Spleen (tissue), 11 donors: ENCODE measurements around the gene MAEA. TPM values are rescaled to one million over a fixed set of nuclear protein-coding genes. Genes with fewer than 3 reads are reported as not detected.

ENCODE experiments used
- DNase-seq: peaks from one replicate; pipeline ENCODE4 v3.0.0-alpha.2; 2020
- H3K27ac ChIP-seq, 8 donors: fragments of 200-600 bp; sonication (generic) in 7 of 8; 1 replicate in 4 of 8; 2 replicates in 4 of 8; pipeline versions ENCODE4 v1.5.0 to v1.8.0; 2016 to 2021; ENCODE audit warnings: inconsistent platforms in 4 of 8, mild to moderate bottlenecking in 4 of 8, moderate library complexity in 1 of 8
- H3K27me3 ChIP-seq, 7 donors: fragments of 200-600 bp; sonication (generic) in 6 of 7; replicated peaks in 1 of 7; 1 replicate in 4 of 7; 2 replicates in 3 of 7; pipeline versions ENCODE4 v1.5.0 to v1.8.0; 2016 to 2021; ENCODE audit warnings: inconsistent platforms in 3 of 7, mild to moderate bottlenecking in 1 of 7
- H3K36me3 ChIP-seq, 6 donors: fragments of 200-600 bp; sonication (generic) in 5 of 6; 1 replicate in 4 of 6; 2 replicates in 2 of 6; pipeline versions ENCODE4 v1.5.0 to v1.8.0; 2016 to 2021; ENCODE audit warnings: inconsistent platforms in 2 of 6
- H3K4me1 ChIP-seq, 6 donors: fragments of 200-600 bp; sonication (generic) in 5 of 6; 1 replicate in 3 of 6; 2 replicates in 3 of 6; pipeline versions ENCODE4 v1.5.0 to v1.8.0; 2016 to 2021; ENCODE audit warnings: inconsistent platforms in 3 of 6
- H3K4me3 ChIP-seq, 8 donors: fragments of 200-600 bp; sonication (generic) in 7 of 8; 1 replicate in 4 of 8; 2 replicates in 4 of 8; pipeline versions ENCODE4 v1.5.0 to v1.8.0; 2016 to 2021; ENCODE audit warnings: inconsistent platforms in 4 of 8, mild to moderate bottlenecking in 4 of 8, moderate library complexity in 2 of 8
- H3K9me3 ChIP-seq, 8 donors: fragments of 200-600 bp; sonication (generic) in 7 of 8; 1 replicate in 4 of 8; 2 replicates in 4 of 8; pipeline versions ENCODE4 v1.5.0 to v1.8.0; 2016 to 2021; ENCODE audit warnings: inconsistent platforms in 4 of 8
- POLR2A ChIP-seq, 3 donors: fragments of 450-650 bp; IDR thresholded peaks; one replicate each; pipeline ENCODE4 v1.5.1; 2017; ENCODE audit warnings: antibody characterized with exemption in 3 of 3, mild to moderate bottlenecking in 1 of 3
- POLR2AphosphoS5 ChIP-seq, 3 donors: sonication (generic); formaldehyde crosslinking; IDR thresholded peaks; one replicate each; pipeline ENCODE4 v1.5.1; 2017; ENCODE audit warnings: antibody characterized with exemption in 3 of 3
- WGBS, 5 donors: extraction: QIAGEN DNeasy Blood & Tissue Kit in 3 of 5; methylation state at CpG; one replicate each; pipeline versions ENCODE4 v1.1.5 to v1.1.7; 2013 to 2018; 5-methylcytosine and 5-hydroxymethylcytosine counted together
- intact Hi-C: fragments of 100-400 bp; cut with DNase I; formaldehyde crosslinking; loops from one replicate; pipeline ENCODE4 v1.15.0; 2023; ENCODE audit warnings: low total_unique reads
- polyA plus RNA-seq, 3 donors: library from polyadenylated mRNA; stranded (reverse); fragments of 200-250 nt; gene quantifications; one replicate each; pipeline ENCODE4 v1.2.1, GENCODE V29; 2013
- total RNA-seq, 7 donors: library from RNA; depleted of rRNA in 3 of 7; stranded (reverse); fragments of >200 nt in 3 of 7; fragmentation: NEBNext Ultra II Directional in 4 of 7; extraction: Animal tissue kit (Norgen Biotek cat#: 25700) in 4 of 7; gene quantifications; one replicate each; pipeline versions ENCODE4 v1.1.0 to v1.2.1, GENCODE V29; 2016 to 2021
- TF ChIP-seq, protein P1 (sequence below), 11 experiments: fragments of 200-600 bp in 7 of 11; fragments of 450-650 bp in 4 of 11; sonication (generic) in 4 of 11; IDR thresholded peaks in 8 of 11; conservative IDR thresholded peaks in 3 of 11; 1 replicate in 7 of 11; 2 replicates in 4 of 11; pipeline versions ENCODE4 v1.4.0 to v1.8.0; 2016 to 2021; ENCODE audit warnings: antibody characterized with exemption in 11 of 11, inconsistent platforms in 4 of 11, mild to moderate bottlenecking in 1 of 11
- donor health status: healthy with polysubstance abuse.
- donor health status: DM: no; HTN: no; CAD: no; lungs with moderate emphysema.
- donor health status: DM: no; HTN: no; CAD: no.
- donor health status: Bipolar disorder and iron deficiency.
- donor health status: healthy.
- donor health status: DM: no; HTN: no; CAD: no.
- donor health status: DM: yes; HTN: yes; CAD: no.

MAEA gene
- total and polyA plus RNA-seq, 10 donors, result 46.6 to 112 (median 80.1) TPM

DNA sequence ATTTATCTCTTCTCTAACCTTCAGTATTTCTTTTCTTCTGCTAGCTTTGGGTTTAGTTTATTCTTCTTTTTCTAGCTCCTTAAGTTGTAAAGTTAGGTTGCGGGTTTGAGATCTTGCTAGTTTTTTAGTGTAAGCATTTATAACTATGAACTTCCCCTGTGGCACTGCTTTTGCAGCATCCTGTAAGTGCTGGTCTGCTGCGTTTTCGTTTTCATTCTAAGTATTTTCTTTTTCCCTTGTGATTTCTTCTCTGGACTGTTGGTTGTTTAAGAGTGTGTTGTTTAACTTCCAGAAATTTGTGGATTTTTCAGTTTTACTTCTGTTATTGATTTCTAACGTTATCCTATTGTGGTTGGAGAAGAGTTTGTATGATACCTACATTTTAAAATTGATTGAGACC, 29.7 kb upstream of the MAEA start:
- Histone ChIP-seq H3K36me3 (peaks cover 0 to 7% (median 0%) of the 10 kb centered on the region in 6 donors), H3K4me1 (peaks cover 0 to 5% (median 0%) of the 10 kb centered on the region in 6 donors), H3K9me3 (peaks cover 0 to 13% (median 3%) of the 10 kb centered on the region in 8 donors), H3K27ac (peak overlapping the region in 6 of 8 donors; percentile 20 to 73 (median 50)), H3K4me3 (no peak overlapping the region), H3K27me3 (no peaks in the 10 kb centered on the region)
- 61 to 84% (median 76%) methylated on average over 4 of the region's 4 CpGs for WGBS, 5 donors
- TF ChIP-seq, protein P1, sequence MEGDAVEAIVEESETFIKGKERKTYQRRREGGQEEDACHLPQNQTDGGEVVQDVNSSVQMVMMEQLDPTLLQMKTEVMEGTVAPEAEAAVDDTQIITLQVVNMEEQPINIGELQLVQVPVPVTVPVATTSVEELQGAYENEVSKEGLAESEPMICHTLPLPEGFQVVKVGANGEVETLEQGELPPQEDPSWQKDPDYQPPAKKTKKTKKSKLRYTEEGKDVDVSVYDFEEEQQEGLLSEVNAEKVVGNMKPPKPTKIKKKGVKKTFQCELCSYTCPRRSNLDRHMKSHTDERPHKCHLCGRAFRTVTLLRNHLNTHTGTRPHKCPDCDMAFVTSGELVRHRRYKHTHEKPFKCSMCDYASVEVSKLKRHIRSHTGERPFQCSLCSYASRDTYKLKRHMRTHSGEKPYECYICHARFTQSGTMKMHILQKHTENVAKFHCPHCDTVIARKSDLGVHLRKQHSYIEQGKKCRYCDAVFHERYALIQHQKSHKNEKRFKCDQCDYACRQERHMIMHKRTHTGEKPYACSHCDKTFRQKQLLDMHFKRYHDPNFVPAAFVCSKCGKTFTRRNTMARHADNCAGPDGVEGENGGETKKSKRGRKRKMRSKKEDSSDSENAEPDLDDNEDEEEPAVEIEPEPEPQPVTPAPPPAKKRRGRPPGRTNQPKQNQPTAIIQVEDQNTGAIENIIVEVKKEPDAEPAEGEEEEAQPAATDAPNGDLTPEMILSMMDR (IDR thresholded peaks at IDR 0.05 in 8 of 11, conservative IDR thresholded peaks at IDR 0.05 in 3 of 11), result no peak
- no peak for TF ChIP-seq POLR2A (IDR thresholded peaks at IDR 0.05)
- no peak for TF ChIP-seq POLR2AphosphoS5 (IDR thresholded peaks at IDR 0.05)
- intact Hi-C loops, result loop anchor here (10.0 kb wide), 2 partner anchors 95 to 125 kb away; no protein-coding TSS in a partner anchor
- no peak for DNase-seq

DNA sequence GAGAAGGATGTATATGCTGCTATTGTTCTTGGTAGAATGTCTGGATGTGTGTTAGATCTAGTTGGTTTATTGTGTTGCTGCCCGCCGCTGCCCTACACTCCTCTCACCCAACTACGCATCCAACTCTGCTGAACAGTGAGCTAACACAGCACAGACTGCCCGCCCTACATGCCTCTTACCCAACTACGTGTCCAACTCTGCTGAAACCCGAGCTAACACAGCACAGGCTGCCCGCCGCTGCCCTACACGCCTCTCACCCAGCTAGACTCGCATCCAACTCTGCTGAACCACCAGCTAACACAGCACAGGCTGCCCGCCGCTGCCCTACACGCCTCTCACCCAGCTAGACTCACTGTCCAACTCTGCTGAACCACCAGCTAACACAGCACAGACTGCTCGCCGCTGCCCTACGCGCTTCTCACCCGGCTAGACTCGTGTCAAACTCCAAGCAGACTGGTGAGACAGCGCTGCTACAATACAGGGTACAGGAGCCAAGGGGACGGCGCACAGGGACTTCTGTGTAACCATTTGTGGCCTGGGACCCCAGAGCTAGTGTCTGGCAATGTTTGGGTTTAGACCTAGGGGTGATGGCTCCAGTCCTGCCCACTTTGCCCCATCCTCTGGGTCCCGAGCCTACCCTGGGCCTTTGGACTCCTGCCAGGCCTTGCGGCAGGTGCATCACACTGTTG, 29.1 kb upstream of the MAEA start:
- peak overlapping the region in 5 of 8 donors; percentile 46 to 73 (median 52) for H3K27ac ChIP-seq
- TF ChIP-seq, protein P1 (IDR thresholded peaks at IDR 0.05 in 8 of 11, conservative IDR thresholded peaks at IDR 0.05 in 3 of 11), result no peak
- TF ChIP-seq POLR2AphosphoS5 (IDR thresholded peaks at IDR 0.05), result no peak
- no peak for TF ChIP-seq POLR2A (IDR thresholded peaks at IDR 0.05)
- H3K36me3 ChIP-seq, result peaks cover 0 to 7% (median 0%) of the 10 kb centered on the region in 6 donors
- H3K9me3 ChIP-seq, result peaks cover 0 to 10% (median under 1%) of the 10 kb centered on the region in 8 donors
- 88 to 94% (median 91%) methylated on average over 22 to 24 of the region's 24 CpGs for WGBS, 5 donors
- peaks cover 0 to 5% (median 0%) of the 10 kb centered on the region in 6 donors for H3K4me1 ChIP-seq
- H3K4me3 ChIP-seq, result no peak overlapping the region
- DNase-seq, result peak; percentile 61
- no peaks in the 10 kb centered on the region for H3K27me3 ChIP-seq
- intact Hi-C loops, result loop anchor here (10.0 kb wide), 1 partner anchor 126 kb away; no protein-coding TSS in a partner anchor

DNA sequence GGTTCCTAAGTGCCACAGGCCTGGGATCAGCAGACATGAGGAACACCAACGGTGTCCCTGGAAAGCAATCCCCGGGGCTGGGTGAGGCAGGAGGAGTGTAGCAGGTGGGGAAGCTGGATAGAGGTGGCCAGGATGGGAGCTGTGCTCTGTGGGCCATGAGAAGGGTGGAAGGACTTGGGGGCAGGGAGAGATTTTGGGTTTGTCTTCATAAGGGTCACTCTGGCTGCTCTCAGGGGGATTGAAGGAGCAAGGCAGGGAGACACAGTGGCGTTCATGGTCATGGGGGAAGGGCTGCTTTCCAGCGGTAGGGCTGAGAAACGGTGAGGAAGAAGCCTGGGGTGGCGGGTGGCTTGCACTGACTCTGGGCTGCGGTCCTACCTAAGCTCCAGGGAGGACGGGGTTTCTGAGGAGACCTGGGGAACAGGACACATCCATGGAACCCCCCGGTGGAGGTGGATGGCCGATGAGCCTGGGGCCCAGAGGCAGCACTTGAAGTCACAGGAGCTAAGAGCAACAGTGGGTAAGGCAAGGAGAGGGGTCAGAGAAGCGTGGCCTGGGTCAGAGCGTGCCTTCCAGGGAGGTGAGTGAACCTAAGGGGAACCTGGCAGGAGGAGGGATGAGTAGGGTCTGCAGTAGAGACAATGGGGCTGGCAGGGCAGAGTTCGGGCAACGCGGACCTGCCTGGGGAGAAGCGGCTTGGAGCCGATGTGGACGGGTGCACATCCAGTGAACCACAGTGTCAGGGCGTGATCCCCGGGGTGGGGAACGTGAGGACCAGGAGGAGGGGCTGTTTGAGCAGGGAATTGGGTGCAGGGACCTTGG, 28.4 kb upstream of the MAEA start:
- intact Hi-C loops, result loop anchor here (10.0 kb wide), 1 partner anchor 127 kb away; no protein-coding TSS in a partner anchor
- peak; percentile 71 for DNase-seq
- Histone ChIP-seq H3K4me3 (no peak overlapping the region), H3K9me3 (peaks cover 0 to 10% (median 0%) of the 10 kb centered on the region in 8 donors), H3K4me1 (peaks cover 0 to 5% (median 0%) of the 10 kb centered on the region in 6 donors), H3K27me3 (no peaks in the 10 kb centered on the region), H3K36me3 (peaks cover 0 to 7% (median 0%) of the 10 kb centered on the region in 6 donors), H3K27ac (peak overlapping the region in 3 of 8 donors; percentile 46 to 73 (median 54))
- no peak for TF ChIP-seq POLR2AphosphoS5 (IDR thresholded peaks at IDR 0.05)
- no peak for TF ChIP-seq POLR2A (IDR thresholded peaks at IDR 0.05)
- TF ChIP-seq, protein P1 (IDR thresholded peaks at IDR 0.05 in 8 of 11, conservative IDR thresholded peaks at IDR 0.05 in 3 of 11), result no peak
- 89 to 95% (median 94%) methylated on average over 21 of the region's 21 CpGs for WGBS, 5 donors
